ENCODE data around the gene TBL1X. TPM values are rescaled to one million over a fixed set of nuclear protein-coding genes. Genes with fewer than 3 reads are reported as not detected.

TBL1X gene
- polyA plus RNA-seq, 3 donors: 12.5 to 19.5 (median 13.8) TPM

GRCh38 chrX:9747644-9748043, 282.8 kb downstream of the TBL1X start:
- Histone ChIP-seq H3K9me3 (replicated peaks in 1 of 2; ENCODE audit: control insufficient read depth in 1 of 2, insufficient read depth in 1 of 2, low read length in 2 of 2) (peaks cover 5 to 6% of the 10 kb centered on the region in 2 donors), H2AFZ (ENCODE audit: insufficient read depth, low read depth, low read length, poor library complexity, severe bottlenecking) (no peak overlapping the region), H3K27me3 (ENCODE audit: control insufficient read depth in 2 of 2, insufficient read depth in 2 of 2, low read length in 2 of 2) (peaks cover 3 to 17% of the 10 kb centered on the region in 2 donors), H3K79me2 (ENCODE audit: insufficient read depth, low read length) (no peaks in the 10 kb centered on the region), H3K4me2 (replicated peaks; ENCODE audit: extremely low read depth, low read length, poor library complexity, severe bottlenecking) (no peak overlapping the region), H3K36me3 (replicated peaks in 1 of 2; ENCODE audit: control insufficient read depth in 1 of 2, insufficient read depth in 2 of 2, low read length in 2 of 2) (no peaks in the 10 kb centered on the region), H3K9ac (ENCODE audit: insufficient read depth, low read length, poor library complexity, severe bottlenecking) (no peak overlapping the region), H3K27ac (ENCODE audit: low read depth in 1 of 2, low read length in 2 of 2) (no peak overlapping the region), H4K20me1 (ENCODE audit: insufficient read depth, low read length) (no peaks in the 10 kb centered on the region), H3K4me3 (replicated peaks in 1 of 3; ENCODE audit: low read depth in 2 of 3, low read length in 3 of 3) (no peak overlapping the region), H3K4me1 (ENCODE audit: control insufficient read depth in 1 of 2, insufficient read depth in 2 of 2, low read length in 2 of 2) (peaks cover 9 to 11% of the 10 kb centered on the region in 2 donors)
- Mint-ChIP-seq H3K27ac (no peak overlapping the region), H3K4me3 (no peak overlapping the region), H3K36me3 (no peaks in the 10 kb centered on the region), H3K27me3 (ENCODE audit: low read depth in 3 of 3) (peaks cover 12 to 36% (median 15%) of the 10 kb centered on the region in 3 donors), H3K9me3 (peaks cover 4 to 19% (median 12%) of the 10 kb centered on the region in 7 donors), H3K4me1 (peaks cover 20% of the 10 kb centered on the region)
- WGBS (ENCODE audit: insufficient coverage): no CpG with 5 or more reads among the region's 4 CpGs
- TF ChIP-seq, protein P1, sequence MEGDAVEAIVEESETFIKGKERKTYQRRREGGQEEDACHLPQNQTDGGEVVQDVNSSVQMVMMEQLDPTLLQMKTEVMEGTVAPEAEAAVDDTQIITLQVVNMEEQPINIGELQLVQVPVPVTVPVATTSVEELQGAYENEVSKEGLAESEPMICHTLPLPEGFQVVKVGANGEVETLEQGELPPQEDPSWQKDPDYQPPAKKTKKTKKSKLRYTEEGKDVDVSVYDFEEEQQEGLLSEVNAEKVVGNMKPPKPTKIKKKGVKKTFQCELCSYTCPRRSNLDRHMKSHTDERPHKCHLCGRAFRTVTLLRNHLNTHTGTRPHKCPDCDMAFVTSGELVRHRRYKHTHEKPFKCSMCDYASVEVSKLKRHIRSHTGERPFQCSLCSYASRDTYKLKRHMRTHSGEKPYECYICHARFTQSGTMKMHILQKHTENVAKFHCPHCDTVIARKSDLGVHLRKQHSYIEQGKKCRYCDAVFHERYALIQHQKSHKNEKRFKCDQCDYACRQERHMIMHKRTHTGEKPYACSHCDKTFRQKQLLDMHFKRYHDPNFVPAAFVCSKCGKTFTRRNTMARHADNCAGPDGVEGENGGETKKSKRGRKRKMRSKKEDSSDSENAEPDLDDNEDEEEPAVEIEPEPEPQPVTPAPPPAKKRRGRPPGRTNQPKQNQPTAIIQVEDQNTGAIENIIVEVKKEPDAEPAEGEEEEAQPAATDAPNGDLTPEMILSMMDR (IDR thresholded peaks at IDR 0.05): no peak
- DNase-seq: no peak
- intact Hi-C loops (cut with micrococcal nuclease): no loop called here

DNA sequence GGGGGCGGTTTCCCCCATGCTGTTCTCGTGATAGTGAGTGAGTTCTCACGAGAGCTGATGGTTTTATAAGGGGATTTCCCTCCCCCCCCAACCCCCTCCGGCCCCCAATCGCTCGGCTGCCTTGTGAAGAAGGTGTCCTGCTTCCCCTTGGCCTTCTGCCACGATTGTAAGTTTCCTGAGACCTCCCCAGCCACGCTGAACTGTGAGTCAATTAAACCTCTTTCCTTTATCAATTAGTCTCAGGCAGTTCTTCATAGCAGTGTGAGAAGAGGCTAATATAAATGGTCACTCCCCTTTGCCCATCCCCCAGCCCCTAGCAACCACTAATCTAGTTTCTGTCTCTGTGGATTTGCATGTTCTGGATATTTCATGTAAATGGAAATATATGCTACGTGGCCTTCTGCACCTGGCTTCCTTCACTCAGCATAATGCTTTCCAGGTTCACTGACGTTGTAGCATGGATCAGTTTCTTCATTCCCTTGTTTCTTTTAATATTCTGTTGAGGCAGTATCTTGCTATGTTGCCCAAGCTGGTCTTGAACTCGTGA, 284.4 kb downstream of the TBL1X start:
- H3K79me2 ChIP-seq (ENCODE audit: insufficient read depth, low read length): no peaks in the 10 kb centered on the region
- no peak overlapping the region for H3K4me2 ChIP-seq (replicated peaks; ENCODE audit: extremely low read depth, low read length, poor library complexity, severe bottlenecking)
- TF ChIP-seq, protein P1 (IDR thresholded peaks at IDR 0.05): no peak

More for the DNA sequence above, 284.4 kb downstream of the TBL1X start:
- Histone ChIP-seq H3K27ac (ENCODE audit: low read depth in 1 of 2, low read length in 2 of 2) (no peak overlapping the region), H3K27me3 (ENCODE audit: control insufficient read depth in 2 of 2, insufficient read depth in 2 of 2, low read length in 2 of 2) (peaks cover 3 to 18% of the 10 kb centered on the region in 2 donors), H3K9ac (ENCODE audit: insufficient read depth, low read length, poor library complexity, severe bottlenecking) (no peak overlapping the region), H3K9me3 (replicated peaks in 1 of 2; ENCODE audit: control insufficient read depth in 1 of 2, insufficient read depth in 1 of 2, low read length in 2 of 2) (peaks cover 5 to 6% of the 10 kb centered on the region in 2 donors), H3K36me3 (replicated peaks in 1 of 2; ENCODE audit: control insufficient read depth in 1 of 2, insufficient read depth in 2 of 2, low read length in 2 of 2) (no peaks in the 10 kb centered on the region), H3K4me3 (replicated peaks in 1 of 3; ENCODE audit: low read depth in 2 of 3, low read length in 3 of 3) (no peak overlapping the region), H4K20me1 (ENCODE audit: insufficient read depth, low read length) (no peaks in the 10 kb centered on the region), H2AFZ (ENCODE audit: insufficient read depth, low read depth, low read length, poor library complexity, severe bottlenecking) (no peak overlapping the region), H3K4me1 (ENCODE audit: control insufficient read depth in 1 of 2, insufficient read depth in 2 of 2, low read length in 2 of 2) (peaks cover 9 to 11% of the 10 kb centered on the region in 2 donors)
- Mint-ChIP-seq H3K4me1 (peaks cover 20% of the 10 kb centered on the region), H3K27me3 (ENCODE audit: low read depth in 3 of 3) (peaks cover 13 to 42% (median 14%) of the 10 kb centered on the region in 3 donors), H3K4me3 (no peak overlapping the region), H3K27ac (no peak overlapping the region), H3K36me3 (no peaks in the 10 kb centered on the region), H3K9me3 (peaks cover 4 to 20% (median 10%) of the 10 kb centered on the region in 7 donors)
- no peak for DNase-seq
- WGBS (ENCODE audit: insufficient coverage): no CpG with 5 or more reads among the region's 11 CpGs
- intact Hi-C loops (cut with micrococcal nuclease): no loop called here
